Measurements from ENCODE around the gene MEN1. TPM values are rescaled to one million over a fixed set of nuclear protein-coding genes. Genes with fewer than 3 reads are reported as not detected.

MEN1 gene
- total and polyA plus RNA-seq, 9 of the 15 experiments (the other 6 are each of a cell fraction or from before 2014, with no cell fraction given) = 3.4 to 57.2 (median 19.3) TPM

DNA sequence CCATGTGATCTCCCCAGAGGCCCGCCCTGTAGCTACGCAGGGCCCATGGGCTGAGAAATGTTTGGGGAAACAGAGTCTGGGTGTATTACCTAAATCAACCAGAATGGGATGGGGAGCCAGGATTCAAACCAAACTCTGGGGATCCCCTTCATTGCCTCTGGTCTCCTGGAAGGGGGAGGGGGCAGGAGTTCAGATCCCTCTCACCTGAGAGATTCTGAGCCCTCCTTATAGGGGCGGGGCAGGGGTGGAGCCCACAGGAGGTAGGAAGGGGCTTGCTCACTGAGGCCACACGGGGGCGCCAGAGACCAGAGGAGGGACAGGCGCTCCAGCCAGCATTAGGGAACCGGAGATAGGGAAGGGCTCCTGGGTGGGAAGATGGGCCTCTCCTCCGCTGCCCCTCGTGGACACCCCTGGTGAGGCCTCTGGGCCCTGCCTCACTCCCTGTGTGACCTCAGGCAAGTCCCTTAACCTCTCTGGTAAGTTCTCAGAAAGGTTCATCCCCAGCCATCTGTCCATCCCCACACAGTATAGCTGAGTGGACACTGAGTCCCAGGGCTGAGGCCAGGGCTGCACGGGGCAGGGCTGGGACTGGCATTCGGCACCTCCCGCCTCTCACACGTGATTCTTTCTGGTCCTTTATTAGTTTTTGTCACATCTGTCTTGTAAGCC lies 36.8 kb upstream of the MEN1 start (continued):
- TF ChIP-seq ZC3H11A (IDR thresholded peaks at IDR 0.05; ENCODE audit: low read depth, low read length) (no peak), NCOA2 (IDR thresholded peaks at IDR 0.05; ENCODE audit: partially characterized antibody in 2 of 2) (no peak), PHF20 (IDR thresholded peaks at IDR 0.05; ENCODE audit: partially characterized antibody) (no peak), FOS (IDR thresholded peaks at IDR 0.05; ENCODE audit: extremely low read depth, insufficient read length) (no peak), ZBTB8A (IDR thresholded peaks at IDR 0.05; ENCODE audit: partially characterized antibody) (no peak), NFXL1 (CRISPR knock-in tag; IDR thresholded peaks at IDR 0.05) (no peak), PRPF4 (IDR thresholded peaks at IDR 0.05; ENCODE audit: insufficient read depth, low read depth, low read length, poor library complexity, severe bottlenecking) (no peak), ERF (CRISPR knock-in tag; IDR thresholded peaks at IDR 0.05) (peak; percentile 46; the same call in 1 of the 2 replicates), CREM (IDR thresholded peaks at IDR 0.05; ENCODE audit: low read depth) (0 out of 2 replicates have a peak, but pooled peaks have one; percentile 43)
- TF ChIP-seq, protein P1, sequence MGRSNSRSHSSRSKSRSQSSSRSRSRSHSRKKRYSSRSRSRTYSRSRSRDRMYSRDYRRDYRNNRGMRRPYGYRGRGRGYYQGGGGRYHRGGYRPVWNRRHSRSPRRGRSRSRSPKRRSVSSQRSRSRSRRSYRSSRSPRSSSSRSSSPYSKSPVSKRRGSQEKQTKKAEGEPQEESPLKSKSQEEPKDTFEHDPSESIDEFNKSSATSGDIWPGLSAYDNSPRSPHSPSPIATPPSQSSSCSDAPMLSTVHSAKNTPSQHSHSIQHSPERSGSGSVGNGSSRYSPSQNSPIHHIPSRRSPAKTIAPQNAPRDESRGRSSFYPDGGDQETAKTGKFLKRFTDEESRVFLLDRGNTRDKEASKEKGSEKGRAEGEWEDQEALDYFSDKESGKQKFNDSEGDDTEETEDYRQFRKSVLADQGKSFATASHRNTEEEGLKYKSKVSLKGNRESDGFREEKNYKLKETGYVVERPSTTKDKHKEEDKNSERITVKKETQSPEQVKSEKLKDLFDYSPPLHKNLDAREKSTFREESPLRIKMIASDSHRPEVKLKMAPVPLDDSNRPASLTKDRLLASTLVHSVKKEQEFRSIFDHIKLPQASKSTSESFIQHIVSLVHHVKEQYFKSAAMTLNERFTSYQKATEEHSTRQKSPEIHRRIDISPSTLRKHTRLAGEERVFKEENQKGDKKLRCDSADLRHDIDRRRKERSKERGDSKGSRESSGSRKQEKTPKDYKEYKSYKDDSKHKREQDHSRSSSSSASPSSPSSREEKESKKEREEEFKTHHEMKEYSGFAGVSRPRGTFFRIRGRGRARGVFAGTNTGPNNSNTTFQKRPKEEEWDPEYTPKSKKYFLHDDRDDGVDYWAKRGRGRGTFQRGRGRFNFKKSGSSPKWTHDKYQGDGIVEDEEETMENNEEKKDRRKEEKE (IDR thresholded peaks at IDR 0.05; ENCODE audit: borderline replicate concordance in 1 of 2, control insufficient read depth in 1 of 2, low read depth in 2 of 2, low read length in 1 of 2) = no peak; a peak in 1 of 4 replicates
- TF ChIP-seq, protein P2, sequence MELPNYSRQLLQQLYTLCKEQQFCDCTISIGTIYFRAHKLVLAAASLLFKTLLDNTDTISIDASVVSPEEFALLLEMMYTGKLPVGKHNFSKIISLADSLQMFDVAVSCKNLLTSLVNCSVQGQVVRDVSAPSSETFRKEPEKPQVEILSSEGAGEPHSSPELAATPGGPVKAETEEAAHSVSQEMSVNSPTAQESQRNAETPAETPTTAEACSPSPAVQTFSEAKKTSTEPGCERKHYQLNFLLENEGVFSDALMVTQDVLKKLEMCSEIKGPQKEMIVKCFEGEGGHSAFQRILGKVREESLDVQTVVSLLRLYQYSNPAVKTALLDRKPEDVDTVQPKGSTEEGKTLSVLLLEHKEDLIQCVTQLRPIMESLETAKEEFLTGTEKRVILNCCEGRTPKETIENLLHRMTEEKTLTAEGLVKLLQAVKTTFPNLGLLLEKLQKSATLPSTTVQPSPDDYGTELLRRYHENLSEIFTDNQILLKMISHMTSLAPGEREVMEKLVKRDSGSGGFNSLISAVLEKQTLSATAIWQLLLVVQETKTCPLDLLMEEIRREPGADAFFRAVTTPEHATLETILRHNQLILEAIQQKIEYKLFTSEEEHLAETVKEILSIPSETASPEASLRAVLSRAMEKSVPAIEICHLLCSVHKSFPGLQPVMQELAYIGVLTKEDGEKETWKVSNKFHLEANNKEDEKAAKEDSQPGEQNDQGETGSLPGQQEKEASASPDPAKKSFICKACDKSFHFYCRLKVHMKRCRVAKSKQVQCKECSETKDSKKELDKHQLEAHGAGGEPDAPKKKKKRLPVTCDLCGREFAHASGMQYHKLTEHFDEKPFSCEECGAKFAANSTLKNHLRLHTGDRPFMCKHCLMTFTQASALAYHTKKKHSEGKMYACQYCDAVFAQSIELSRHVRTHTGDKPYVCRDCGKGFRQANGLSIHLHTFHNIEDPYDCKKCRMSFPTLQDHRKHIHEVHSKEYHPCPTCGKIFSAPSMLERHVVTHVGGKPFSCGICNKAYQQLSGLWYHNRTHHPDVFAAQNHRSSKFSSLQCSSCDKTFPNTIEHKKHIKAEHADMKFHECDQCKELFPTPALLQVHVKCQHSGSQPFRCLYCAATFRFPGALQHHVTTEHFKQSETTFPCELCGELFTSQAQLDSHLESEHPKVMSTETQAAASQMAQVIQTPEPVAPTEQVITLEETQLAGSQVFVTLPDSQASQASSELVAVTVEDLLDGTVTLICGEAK (IDR thresholded peaks at IDR 0.05) = no peak
- TF ChIP-seq, protein P2 (CRISPR knock-in tag; IDR thresholded peaks at IDR 0.05) = 0 out of 2 replicates have a peak, but pooled peaks have one; percentile 14
